AG04449 (cell line): ENCODE results near the gene CDH13.

ENCODE experiments used
- CTCF ChIA-PET: fragments of 350-600 bp; formaldehyde crosslinking; extraction: SDS; loops from one replicate; lab custom pipeline; 2021; ENCODE audit warnings: antibody characterized with exemption; lab: Yijun Ruan, JAX
- POLR2A ChIA-PET: fragments of 400-600, 350-600 bp; formaldehyde crosslinking; extraction: SDS; loops from one replicate; lab custom pipeline; 2020; ENCODE audit warnings: antibody characterized with exemption, inconsistent platforms; lab: Yijun Ruan, JAX
- DNase-seq: peaks from one replicate; pipeline ENCODE4 v3.0.0-alpha.2; 2010; ENCODE audit warnings: low read depth, low spot score
- H3K4me3 ChIP-seq: 2 replicates; pipeline ENCODE4 v1.5.1; 2011; ENCODE audit warnings: low read depth, mild to moderate bottlenecking, control low read depth, low read length
- TF ChIP-seq, protein P1 (sequence below): IDR thresholded peaks from one replicate; pipeline ENCODE4 v1.5.1; 2011; ENCODE audit warnings: mild to moderate bottlenecking, moderate library complexity, low read length, control low read depth, inconsistent platforms; ENCODE audit not compliant: insufficient read depth; ENCODE audit errors: missing control alignments

Gene CDH13

DNA sequence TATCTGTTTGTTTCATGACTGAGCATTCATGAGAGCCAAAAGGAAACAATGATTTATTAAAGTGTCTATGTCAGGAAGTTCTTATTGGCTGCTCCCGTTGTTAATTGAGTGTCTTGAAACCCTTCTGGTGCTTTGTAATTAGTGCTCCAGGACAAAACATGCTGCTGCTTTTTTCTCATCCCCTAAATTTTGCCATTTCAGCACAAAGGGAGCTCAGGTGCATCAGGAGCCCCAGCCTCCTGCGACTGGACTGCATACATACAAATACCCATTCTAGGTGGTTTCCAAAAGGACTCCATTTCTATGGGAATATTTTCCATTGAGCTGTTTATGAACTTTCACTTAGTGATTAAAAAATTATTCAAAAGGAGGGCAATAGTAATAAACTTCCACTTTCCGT is 354.0 kb downstream of the CDH13 start:
- TF ChIP-seq, protein P1, sequence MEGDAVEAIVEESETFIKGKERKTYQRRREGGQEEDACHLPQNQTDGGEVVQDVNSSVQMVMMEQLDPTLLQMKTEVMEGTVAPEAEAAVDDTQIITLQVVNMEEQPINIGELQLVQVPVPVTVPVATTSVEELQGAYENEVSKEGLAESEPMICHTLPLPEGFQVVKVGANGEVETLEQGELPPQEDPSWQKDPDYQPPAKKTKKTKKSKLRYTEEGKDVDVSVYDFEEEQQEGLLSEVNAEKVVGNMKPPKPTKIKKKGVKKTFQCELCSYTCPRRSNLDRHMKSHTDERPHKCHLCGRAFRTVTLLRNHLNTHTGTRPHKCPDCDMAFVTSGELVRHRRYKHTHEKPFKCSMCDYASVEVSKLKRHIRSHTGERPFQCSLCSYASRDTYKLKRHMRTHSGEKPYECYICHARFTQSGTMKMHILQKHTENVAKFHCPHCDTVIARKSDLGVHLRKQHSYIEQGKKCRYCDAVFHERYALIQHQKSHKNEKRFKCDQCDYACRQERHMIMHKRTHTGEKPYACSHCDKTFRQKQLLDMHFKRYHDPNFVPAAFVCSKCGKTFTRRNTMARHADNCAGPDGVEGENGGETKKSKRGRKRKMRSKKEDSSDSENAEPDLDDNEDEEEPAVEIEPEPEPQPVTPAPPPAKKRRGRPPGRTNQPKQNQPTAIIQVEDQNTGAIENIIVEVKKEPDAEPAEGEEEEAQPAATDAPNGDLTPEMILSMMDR: no peak
- ChIA-PET CTCF (no interaction called here), POLR2A (no interaction called here)
- H3K4me3 ChIP-seq: no peak overlapping the region
- no peak for DNase-seq

DNA sequence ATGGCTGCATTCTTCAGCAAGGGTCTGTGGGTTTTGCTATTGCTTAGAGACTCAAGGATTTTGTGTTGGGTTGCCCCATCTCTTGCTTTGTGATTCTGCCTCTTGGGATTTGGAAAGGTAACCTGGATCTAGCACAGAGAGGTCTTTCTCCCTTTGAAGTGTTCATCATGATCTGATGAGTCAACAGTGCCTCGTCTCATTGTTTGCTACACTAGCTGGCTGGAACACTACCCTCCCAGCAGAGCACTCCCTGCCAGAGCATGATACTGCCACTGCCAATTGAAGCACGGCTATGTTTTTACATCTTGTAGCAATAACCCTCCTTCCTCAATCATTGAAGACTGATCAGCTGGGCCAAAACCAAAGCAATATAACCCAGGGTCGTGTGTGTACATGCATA is 361.0 kb downstream of the CDH13 start:
- TF ChIP-seq, protein P1: no peak
- no peak overlapping the region for H3K4me3 ChIP-seq
- ChIA-PET CTCF (interaction anchor here (0.6 kb wide), 1 partner anchor 9 kb away, joined by 3 read pairs; no protein-coding TSS in a partner anchor), POLR2A (no interaction called here)
- DNase-seq: no peak

GRCh38 chr16:82990155-82990554 is 363.4 kb downstream of the CDH13 start:
- DNase-seq: peak; percentile 34
- CTCF ChIA-PET: no interaction called here
- TF ChIP-seq, protein P1: no peak
- POLR2A ChIA-PET: no interaction called here
- H3K4me3 ChIP-seq: no peak overlapping the region

GRCh38 chr16:82991410-82991809 is 364.6 kb downstream of the CDH13 start:
- DNase-seq: no peak
- TF ChIP-seq, protein P1: no peak
- POLR2A ChIA-PET: no interaction called here
- H3K4me3 ChIP-seq: no peak overlapping the region
- CTCF ChIA-PET: no interaction called here

DNA sequence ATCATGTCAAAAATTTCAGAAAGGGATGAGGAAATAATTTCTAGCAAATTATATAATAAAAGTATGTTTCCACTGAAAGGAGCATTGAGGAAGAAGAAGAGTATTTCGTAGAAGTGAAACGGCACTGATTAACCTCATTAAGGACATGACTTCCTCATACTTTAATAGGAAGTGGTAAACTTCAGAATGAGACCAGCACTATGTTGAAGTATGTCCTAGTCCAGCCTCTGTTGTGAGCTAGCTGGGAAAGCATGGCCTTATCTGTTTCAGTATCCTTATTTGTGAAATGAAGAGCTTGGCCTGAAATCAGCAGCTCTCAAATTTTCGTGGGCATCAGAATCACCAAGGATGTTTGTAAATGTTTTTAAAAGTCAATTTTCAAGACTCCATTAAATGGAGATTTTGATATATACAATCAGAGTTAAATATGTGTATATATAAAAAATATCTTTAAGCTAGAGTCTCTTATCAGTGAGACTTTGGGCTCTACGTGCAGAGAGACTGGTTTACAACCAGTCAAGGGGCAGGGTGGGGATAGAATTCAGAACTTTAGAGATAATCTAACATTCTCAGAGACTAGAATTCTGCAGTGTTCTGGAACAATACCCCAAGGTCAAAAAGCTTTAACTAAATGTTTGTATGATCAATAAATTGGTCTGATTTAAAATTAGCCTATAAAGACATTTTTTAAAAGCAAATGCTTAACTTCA is 365.4 kb downstream of the CDH13 start:
- CTCF ChIA-PET: no interaction called here
- POLR2A ChIA-PET: no interaction called here
- TF ChIP-seq, protein P1: no peak
- no peak for DNase-seq
- H3K4me3 ChIP-seq: no peak overlapping the region

DNA sequence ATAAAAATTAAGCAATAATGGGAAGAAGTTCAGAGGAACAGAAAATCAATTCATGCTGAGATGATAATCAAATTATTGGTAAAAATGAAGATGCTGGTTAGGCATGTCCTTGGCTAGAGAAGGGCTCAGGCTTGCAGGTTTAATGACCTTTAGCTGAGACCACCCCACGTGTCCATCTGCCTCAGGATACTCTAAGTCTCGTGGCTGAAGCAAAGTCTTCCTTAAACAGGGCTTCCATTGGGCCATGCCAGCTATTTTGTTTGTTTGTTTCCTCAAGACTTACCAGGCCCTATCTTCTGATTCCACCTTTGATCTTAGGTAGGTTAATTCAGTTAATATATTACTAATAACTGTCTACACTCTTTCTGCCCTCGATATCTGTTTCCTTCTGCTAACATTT is 366.0 kb downstream of the CDH13 start:
- no peak for DNase-seq
- ChIA-PET CTCF (no interaction called here), POLR2A (no interaction called here)
- H3K4me3 ChIP-seq: no peak overlapping the region
- TF ChIP-seq, protein P1: no peak
